ENCODE measurements around the gene AP4M1. TPM values are rescaled to one million over a fixed set of nuclear protein-coding genes. Genes with fewer than 3 reads are reported as not detected.

AP4M1 gene
- total and polyA plus RNA-seq, 2 experiments from 2014 or later, result 16.2 to 18.7 TPM

- Histone ChIP-seq H3K27me3 (replicated peaks; ENCODE audit: insufficient read depth) (no peaks in the 10 kb centered on the region), H3K4me1 (ENCODE audit: insufficient read depth) (peaks cover 40% of the 10 kb centered on the region), H3K27ac (peak overlapping the region; percentile 94), H3K4me2 (ENCODE audit: unreplicated experiment) (peak overlapping the region; percentile 85), H3K36me3 (ENCODE audit: low read depth) (peaks cover 19% of the 10 kb centered on the region; the same call in 1 of the 2 replicates), H4K20me1 (ENCODE audit: insufficient read depth) (no peaks in the 10 kb centered on the region), H3K9me3 (ENCODE audit: low read depth) (no peaks in the 10 kb centered on the region), H2AFZ (peak overlapping the region; percentile 89), H3K9me2 (ENCODE audit: insufficient read depth) (no peaks in the 10 kb centered on the region), H3F3A (ENCODE audit: insufficient read depth) (peaks cover 76% of the 10 kb centered on the region), H3K79me2 (ENCODE audit: insufficient read depth) (peaks cover 50% of the 10 kb centered on the region), H3K4me3 (peak overlapping the region; percentile 78), H3K9ac (peak overlapping the region; percentile 83)
- in situ Hi-C loops (cut with MboI), result no loop called here
- TF ChIP-seq EZH2phosphoT487 (IDR thresholded peaks at IDR 0.05; ENCODE audit: insufficient read depth, low read depth), result no peak
- TF ChIP-seq EZH2 (IDR thresholded peaks at IDR 0.05; ENCODE audit: insufficient read depth, poor library complexity, severe bottlenecking), result no peak
- WGBS, 2 experiments (ENCODE audit: low coverage in 1 of 2, low lambda C conversion rate in 2 of 2, missing lambda C conversion rate in 2 of 2), result 8 to 9% methylated on average over 7 of the region's 7 CpGs
- peak; percentile 73 for DNase-seq
These were observed 11.8 kb upstream of the AP4M1 start for GRCh38 chr7:100089458-100090196.

- TF ChIP-seq EZH2phosphoT487 (IDR thresholded peaks at IDR 0.05; ENCODE audit: insufficient read depth, low read depth) (no peak), EZH2 (IDR thresholded peaks at IDR 0.05; ENCODE audit: insufficient read depth, poor library complexity, severe bottlenecking) (no peak)
- Histone ChIP-seq H3K4me2 (ENCODE audit: unreplicated experiment) (peak overlapping the region; percentile 85), H3K4me1 (ENCODE audit: insufficient read depth) (peaks cover 40% of the 10 kb centered on the region), H2AFZ (no peak overlapping the region), H3K9me3 (ENCODE audit: low read depth) (no peaks in the 10 kb centered on the region), H3K27ac (peak overlapping the region; percentile 94), H3K36me3 (ENCODE audit: low read depth) (peaks cover 26% of the 10 kb centered on the region), H3F3A (ENCODE audit: insufficient read depth) (peaks cover 85% of the 10 kb centered on the region), H3K9me2 (ENCODE audit: insufficient read depth) (no peaks in the 10 kb centered on the region), H3K27me3 (replicated peaks; ENCODE audit: insufficient read depth) (no peaks in the 10 kb centered on the region), H3K79me2 (ENCODE audit: insufficient read depth) (peaks cover 55% of the 10 kb centered on the region), H4K20me1 (ENCODE audit: insufficient read depth) (no peaks in the 10 kb centered on the region), H3K4me3 (no peak overlapping the region), H3K9ac (peak overlapping the region; percentile 83; the same call in 1 of the 2 replicates)
- peak; percentile 48 for DNase-seq
- in situ Hi-C loops (cut with MboI), result no loop called here
- WGBS, 2 experiments (ENCODE audit: low coverage in 1 of 2, low lambda C conversion rate in 2 of 2, missing lambda C conversion rate in 2 of 2), result 84 to 87% methylated on average over 14 of the region's 14 CpGs
These were observed 10.7 kb upstream of the AP4M1 start for GRCh38 chr7:100090527-100091410.

- Histone ChIP-seq H3K4me1 (ENCODE audit: insufficient read depth) (peaks cover 36% of the 10 kb centered on the region), H3K9ac (0 out of 2 replicates have a peak overlapping the region, but pooled peaks have one; percentile 83), H3K36me3 (ENCODE audit: low read depth) (peaks cover 30% of the 10 kb centered on the region), H3K4me2 (ENCODE audit: unreplicated experiment) (no peak overlapping the region), H2AFZ (no peak overlapping the region), H3F3A (ENCODE audit: insufficient read depth) (peaks cover 81% of the 10 kb centered on the region), H3K27ac (peak overlapping the region; percentile 94), H3K9me2 (ENCODE audit: insufficient read depth) (no peaks in the 10 kb centered on the region), H4K20me1 (ENCODE audit: insufficient read depth) (no peaks in the 10 kb centered on the region), H3K4me3 (no peak overlapping the region), H3K9me3 (ENCODE audit: low read depth) (no peaks in the 10 kb centered on the region), H3K27me3 (replicated peaks; ENCODE audit: insufficient read depth) (no peaks in the 10 kb centered on the region), H3K79me2 (ENCODE audit: insufficient read depth) (peaks cover 63% of the 10 kb centered on the region)
- TF ChIP-seq EZH2phosphoT487 (IDR thresholded peaks at IDR 0.05; ENCODE audit: insufficient read depth, low read depth), result no peak
- no peak for TF ChIP-seq EZH2 (IDR thresholded peaks at IDR 0.05; ENCODE audit: insufficient read depth, poor library complexity, severe bottlenecking)
- in situ Hi-C loops (cut with MboI), result no loop called here
- 39 to 44% methylated on average over 17 to 19 of the region's 19 CpGs for WGBS, 2 experiments (ENCODE audit: low coverage in 1 of 2, low lambda C conversion rate in 2 of 2, missing lambda C conversion rate in 2 of 2)
- DNase-seq, result peak; percentile 47
These were observed 9.8 kb upstream of the AP4M1 start for GRCh38 chr7:100091411-100092181.

GRCh38 chr7:100093054-100093453 is 8.4 kb upstream of the AP4M1 start:
- H3K4me3 ChIP-seq, result no peak overlapping the region
- peaks cover 67% of the 10 kb centered on the region for H3F3A ChIP-seq (ENCODE audit: insufficient read depth)
- WGBS, 2 experiments (ENCODE audit: low coverage in 1 of 2, low lambda C conversion rate in 2 of 2, missing lambda C conversion rate in 2 of 2), result 72 to 75% methylated on average over 6 to 8 of the region's 8 CpGs
- in situ Hi-C loops (cut with MboI), result no loop called here
- H3K9me3 ChIP-seq (ENCODE audit: low read depth), result no peaks in the 10 kb centered on the region
- H3K27ac ChIP-seq, result no peak overlapping the region
- no peak for DNase-seq
- no peak overlapping the region for H3K4me2 ChIP-seq (ENCODE audit: unreplicated experiment)
- H3K4me1 ChIP-seq (ENCODE audit: insufficient read depth), result peaks cover 22% of the 10 kb centered on the region
- H3K27me3 ChIP-seq (replicated peaks; ENCODE audit: insufficient read depth), result no peaks in the 10 kb centered on the region
- H3K9me2 ChIP-seq (ENCODE audit: insufficient read depth), result no peaks in the 10 kb centered on the region
- H4K20me1 ChIP-seq (ENCODE audit: insufficient read depth), result no peaks in the 10 kb centered on the region
- TF ChIP-seq EZH2 (IDR thresholded peaks at IDR 0.05; ENCODE audit: insufficient read depth, poor library complexity, severe bottlenecking), result no peak
- no peak for TF ChIP-seq EZH2phosphoT487 (IDR thresholded peaks at IDR 0.05; ENCODE audit: insufficient read depth, low read depth)
- no peak overlapping the region for H3K9ac ChIP-seq
- peaks cover 73% of the 10 kb centered on the region for H3K79me2 ChIP-seq (ENCODE audit: insufficient read depth)
- H2AFZ ChIP-seq, result no peak overlapping the region
- H3K36me3 ChIP-seq (ENCODE audit: low read depth), result peaks cover 41% of the 10 kb centered on the region
